Tongue (tissue), 2 donors: ENCODE results near the gene CNTN5. TPM values are rescaled to one million over a fixed set of nuclear protein-coding genes. Genes with fewer than 3 reads are reported as not detected.
A peak's percentile ranks its signal among the peaks of the same experiment; 100 is the strongest.

Experiments used
- DNase-seq: peaks from one replicate; pipeline ENCODE4 v3.0.0-alpha.2; 2015
- total RNA-seq: library from RNA; depleted of rRNA; stranded (reverse); fragments of >200 nt; gene quantifications from one replicate; pipeline ENCODE4 v1.2.3, GENCODE V29; 2014

CNTN5 gene
- total RNA-seq, 1 donor from 2014 or later: 9.1 TPM

DNA sequence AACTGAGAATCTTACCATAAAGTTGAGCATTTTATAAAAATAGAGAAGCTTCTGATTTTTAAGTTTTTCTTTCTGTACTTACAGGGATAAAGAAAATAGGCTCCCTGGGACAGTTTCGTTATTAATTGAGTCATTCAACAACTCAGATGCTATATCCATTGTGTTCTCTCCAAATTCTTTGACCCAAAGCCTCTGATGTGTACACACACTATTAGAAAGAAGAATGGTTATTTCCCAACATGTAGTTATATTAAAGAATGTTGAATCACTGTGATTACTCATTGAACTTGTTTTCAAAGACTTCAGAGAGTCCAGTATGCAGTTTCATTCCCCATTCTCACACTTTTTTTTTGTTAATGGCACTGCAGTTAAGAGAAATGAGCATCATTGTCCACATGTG is 932.1 kb downstream of the CNTN5 start:
- DNase-seq: no peak

DNA sequence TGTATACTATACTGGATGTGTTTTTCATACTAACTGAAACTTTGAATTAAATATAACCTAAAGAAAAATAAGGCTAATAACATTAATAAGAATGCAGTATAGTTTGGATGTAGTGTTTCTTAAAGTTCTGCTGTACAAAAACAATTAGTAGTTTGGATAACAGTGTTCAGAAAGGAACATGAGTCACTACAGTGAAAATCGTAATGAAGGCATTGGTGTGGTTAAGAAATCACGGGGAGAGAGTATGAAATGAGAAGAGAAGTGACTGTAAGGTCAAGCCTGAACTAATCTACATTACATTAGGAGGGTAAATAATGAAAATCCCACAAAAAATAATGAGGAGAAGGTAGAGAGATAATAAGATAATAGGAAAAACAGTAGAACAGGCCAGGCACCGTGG is 939.8 kb downstream of the CNTN5 start:
- no peak for DNase-seq

DNA sequence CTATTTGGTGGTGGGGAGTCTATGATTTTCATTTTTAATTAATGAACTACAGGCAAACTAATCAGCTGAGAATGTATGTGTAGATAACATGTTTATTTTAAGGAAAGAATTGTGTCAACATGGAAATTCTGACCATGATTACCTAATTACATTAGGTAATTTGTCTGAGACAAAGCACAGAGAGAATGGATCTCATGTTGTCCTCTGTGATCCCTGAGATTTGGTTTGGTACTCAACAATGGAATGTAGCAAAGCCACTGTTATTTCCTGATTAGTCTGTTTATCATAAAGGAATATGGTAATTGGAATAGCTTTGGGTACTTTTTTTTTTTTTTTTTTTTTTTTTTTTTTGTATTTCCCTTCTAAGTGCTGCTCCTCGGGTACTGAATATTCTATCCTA is 947.6 kb downstream of the CNTN5 start:
- no peak for DNase-seq

DNA sequence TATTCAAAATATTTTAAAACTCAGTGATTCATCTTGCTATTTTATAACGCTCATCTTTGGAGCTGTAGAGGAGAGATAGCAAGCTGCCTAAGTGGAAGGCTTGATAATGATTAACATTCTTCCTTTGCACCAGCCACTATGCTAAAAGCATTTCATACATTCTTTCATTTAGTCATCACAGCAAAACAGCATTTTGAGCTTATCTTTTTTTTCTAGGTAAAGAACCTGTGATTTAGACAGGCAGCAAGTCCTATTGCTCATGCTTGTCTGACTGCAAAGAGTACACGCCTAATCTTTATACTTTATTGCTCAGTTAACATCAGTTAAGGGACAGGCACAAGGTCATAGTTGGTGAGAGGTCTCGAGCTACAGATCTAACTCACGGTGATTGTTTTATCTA is 953.2 kb downstream of the CNTN5 start:
- DNase-seq: no peak

DNA sequence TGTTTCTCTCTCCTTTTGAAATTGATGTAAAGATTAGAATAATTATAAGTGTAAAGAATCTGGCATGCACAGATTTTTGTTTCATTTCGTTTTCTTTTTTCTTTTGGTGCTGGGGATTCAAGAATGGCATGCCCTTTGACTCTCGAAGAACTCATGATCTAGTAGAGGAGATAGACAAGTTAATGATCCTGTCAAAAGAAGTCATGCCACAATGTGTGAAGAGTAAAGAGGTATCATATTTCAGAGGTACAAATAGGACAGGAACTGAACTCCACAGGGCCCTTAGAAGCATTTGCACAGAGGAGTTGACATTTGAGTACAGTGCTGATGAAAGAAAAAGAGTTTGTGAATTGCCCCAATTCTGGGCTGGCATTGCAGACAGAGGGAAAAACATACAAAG is 958.3 kb downstream of the CNTN5 start:
- DNase-seq: no peak

DNA sequence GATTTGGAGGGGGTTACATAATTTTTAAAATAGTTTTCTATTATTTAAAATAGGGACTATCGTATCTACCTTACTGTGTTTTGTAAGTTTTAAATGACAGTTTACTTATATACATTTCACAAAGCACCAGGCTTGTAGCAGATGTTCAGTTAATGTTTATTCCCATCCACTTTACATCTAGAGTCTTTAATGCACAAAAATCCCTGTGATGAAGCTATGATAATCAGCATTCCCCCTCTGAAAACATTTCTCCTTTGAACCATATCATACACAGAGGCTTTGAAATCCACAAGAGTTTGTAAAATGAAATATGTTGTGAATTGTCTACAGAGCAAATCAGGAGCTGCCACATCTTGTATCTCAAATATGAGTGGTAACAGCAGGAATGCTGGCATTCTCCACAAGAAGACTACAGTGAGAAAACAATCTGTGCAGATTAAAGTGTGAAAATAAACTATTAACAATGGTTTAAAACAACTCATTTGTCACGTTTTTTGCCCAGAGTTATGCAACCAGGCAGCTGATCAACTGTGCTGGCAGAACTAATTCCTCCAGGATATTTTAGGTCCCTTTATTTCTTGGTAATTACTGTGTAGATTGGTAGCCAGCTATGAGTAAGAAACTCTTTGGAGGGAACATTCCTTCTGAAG is 967.2 kb downstream of the CNTN5 start:
- peak; percentile 75 for DNase-seq

DNA sequence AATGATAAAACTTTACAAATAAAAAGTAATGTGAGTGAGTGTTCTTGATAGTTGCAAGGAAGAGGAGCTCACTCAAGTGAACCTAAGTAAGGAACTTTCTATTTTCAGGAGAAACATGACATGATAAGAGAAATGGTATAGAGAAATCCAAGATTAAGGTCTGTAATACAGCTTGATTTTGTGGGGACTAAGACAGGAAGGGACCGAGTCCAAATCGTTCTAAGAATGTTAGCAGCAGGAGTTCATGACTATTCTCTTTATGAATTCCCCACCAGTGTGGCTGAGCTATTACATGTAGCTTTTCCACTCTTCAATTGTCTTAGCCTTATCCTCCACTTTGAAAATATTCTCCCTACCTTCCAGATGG is 967.7 kb downstream of the CNTN5 start:
- DNase-seq: peak; percentile 69

DNA sequence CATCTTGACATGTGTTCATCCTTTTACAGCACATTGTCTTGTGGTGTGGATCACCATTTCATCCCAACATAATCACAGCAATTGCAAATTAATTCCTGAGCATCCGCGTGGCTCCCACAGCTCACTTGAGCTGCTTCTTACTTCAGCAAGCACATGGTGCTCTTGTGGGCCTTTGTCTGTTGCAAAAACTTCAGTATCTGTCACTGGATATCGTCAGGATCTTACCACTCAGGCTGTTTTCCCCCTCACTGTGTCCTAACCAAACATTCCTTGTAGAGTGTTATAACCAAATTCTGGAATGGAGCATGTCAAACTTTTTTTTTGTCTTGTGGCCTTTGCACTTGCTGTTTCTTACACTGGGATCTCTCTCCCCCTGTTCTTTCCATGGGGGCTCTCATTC is 983.2 kb downstream of the CNTN5 start:
- no peak for DNase-seq

DNA sequence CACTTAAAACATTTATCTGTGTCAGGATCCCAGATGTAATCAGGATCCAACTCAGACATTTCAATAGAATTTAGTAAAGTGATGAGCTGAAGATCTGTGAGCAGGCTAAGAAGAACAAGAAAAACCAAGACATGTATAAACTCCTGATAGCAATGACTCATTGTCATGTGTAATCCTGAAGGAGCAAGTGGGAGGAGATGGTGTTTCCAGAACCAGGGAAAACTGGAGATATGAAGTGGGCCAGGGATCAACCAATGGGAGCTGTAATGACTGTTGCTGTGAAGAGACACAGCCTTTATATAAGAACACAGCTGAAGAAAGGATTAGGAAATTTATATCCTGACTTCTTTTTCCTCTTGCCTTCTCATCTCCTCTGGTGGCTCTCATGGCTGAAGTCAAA is 983.8 kb downstream of the CNTN5 start:
- DNase-seq: no peak

DNA sequence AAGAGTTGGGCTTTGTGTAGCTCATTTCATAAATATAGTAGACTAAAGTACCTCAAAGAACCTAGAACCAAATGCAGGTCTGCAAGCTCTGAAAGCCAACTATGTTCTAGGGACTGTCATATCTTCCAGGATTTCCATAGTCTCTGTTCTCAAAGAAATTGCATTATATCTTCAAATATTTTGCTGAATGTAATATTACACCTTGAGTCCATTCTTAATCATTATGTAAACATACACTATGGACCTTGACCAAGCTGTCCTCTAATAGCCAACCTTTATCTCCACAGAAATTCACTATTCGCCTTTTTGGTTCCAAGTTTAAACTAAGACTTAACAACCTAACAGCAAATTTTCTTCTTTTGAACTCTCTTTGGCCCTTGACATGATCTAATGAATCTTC is 987.7 kb downstream of the CNTN5 start:
- DNase-seq: no peak

DNA sequence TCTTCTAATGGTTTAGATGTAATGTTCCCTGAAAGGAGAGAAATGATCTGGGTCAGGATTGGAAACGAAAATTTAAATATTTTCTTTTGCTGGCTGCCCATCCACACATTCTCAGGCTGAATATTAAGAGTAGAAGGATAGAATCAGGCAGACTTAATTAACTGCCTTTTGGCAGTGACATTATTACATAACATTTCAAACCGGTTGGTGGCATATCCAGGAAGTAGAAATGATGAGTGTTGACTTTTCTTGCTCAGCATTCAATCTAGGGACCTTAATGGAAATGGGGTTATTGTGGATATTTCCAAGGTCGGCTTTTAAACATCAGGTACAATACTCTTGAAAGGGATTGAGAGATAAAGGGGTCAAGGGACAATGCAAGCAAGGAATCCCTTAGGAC is 989.0 kb downstream of the CNTN5 start:
- no peak for DNase-seq

DNA sequence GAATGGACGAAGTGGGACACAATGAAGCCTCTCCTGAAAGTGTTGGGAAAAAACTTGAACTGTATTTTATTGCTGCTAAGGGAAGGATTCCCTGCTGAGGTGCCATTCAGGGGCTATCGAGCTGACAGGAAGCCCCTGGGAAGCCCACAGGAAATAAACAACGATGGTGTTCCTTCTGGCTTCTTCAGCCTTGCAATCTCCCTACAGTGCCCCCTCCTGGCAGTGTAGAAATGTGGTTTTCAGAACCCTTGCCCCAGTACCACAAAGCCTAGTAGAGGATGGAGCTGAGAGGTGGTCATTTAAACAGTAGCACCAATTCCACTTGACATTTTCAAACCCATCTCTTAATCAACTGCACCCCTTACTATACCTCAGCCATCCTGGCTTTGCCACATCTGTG is 989.6 kb downstream of the CNTN5 start:
- DNase-seq: no peak

DNA sequence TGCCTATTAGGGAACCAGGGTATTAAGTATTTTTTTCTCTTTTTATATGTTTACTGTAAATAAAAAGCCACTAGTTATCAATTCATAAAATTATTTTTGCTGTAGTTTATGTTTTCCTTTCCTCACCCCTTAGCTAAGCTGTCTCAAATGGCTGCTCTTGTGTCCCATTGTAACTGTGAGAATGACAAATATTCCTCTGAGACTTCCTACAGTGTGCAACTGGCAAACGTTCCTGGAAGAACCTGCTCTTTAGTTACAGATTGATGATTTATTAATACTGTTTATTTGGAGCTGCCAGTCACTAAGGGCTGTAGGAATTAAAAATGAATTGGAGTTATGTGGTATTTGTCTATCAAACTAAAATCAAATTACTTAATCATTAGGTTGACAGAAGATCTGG is 990.9 kb downstream of the CNTN5 start:
- no peak for DNase-seq

DNA sequence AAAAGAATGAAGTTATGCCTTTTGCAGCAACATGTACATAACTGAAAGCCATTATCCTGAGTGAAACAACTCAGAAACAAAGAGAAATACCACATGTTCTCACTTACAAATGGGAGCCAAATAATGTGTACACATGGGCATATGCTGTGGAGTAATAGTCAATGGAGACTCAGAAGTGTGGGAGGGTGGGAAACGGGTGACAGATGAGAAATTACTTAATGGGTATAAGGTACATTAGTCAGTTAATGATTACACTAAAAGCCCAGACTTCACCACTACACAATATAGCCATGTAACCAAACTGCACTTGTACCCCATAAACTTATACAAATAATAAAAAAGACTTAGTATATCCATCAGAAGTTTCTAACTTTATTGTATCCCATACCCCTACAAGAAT is 992.3 kb downstream of the CNTN5 start:
- DNase-seq: no peak

DNA sequence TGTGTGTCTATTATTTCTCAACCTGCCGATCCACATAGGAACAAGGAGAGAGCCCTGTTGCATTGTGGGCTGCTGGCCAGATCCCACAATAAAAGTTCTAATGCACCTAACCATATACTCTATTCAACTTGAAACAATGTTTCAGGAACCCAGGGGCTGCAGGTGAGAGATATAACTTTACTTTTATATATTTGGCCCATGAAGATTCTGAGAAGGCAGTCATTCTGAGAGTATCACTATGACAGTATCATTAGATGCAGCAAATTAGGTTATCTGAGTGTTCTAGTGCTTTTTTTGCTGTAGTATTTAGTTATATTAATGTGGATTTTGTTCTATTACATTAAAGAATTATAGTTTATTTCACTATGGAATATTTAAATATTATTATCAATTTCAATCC is 1011.2 kb downstream of the CNTN5 start:
- no peak for DNase-seq

DNA sequence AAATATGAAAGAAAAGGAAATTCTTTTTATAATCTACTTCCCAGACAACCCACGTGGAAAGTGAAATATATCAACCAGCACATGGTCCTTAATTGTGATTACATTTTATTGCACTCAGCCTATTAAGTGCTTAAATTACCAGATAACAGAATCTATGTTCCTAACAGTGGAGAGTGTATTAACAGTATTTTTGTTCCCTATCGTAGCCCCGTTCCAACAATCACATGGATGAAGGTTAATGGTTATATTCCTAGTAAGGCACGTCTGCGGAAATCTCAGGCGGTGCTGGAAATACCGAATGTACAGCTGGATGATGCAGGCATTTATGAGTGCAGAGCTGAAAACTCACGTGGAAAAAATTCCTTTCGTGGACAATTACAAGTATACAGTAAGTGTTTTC is 1040.3 kb downstream of the CNTN5 start:
- DNase-seq: no peak

DNA sequence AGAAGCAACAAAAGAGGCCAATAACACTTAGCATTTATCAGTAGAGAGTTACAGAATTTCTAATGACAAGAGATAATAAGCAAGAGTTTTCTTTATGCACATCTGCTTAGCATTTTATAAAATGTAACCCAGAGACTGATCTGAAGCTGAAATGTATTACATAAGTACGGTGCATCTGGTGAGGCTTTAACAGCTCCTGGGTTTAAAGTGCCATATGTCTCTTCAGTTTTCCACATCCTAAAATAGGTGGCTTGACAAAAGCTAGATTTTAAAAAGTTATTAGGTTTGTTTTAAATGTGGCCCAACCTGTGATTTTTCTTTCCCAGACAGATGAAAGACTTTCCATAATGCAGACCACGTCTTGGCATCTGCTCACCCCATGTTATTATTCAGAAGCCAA is 1045.7 kb downstream of the CNTN5 start:
- peak; percentile 13 for DNase-seq

DNA sequence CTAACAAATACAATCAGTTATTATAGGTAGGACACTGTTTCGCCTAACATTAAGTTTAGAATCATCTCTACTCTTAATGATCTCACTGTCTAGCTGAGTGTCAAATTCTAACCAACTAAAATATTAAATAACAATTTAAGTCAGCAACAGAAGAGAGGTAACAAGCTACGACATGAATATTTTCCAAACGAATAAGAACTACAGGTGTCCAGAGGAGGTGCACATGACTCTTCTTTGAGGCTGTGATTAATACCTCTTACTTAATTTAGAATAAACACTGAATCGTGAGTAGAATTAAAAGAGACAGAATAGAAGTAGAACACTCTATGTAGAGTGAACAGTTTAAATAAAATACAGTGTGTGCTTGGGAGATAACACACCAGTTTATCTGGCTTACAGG is 1047.4 kb downstream of the CNTN5 start:
- DNase-seq: no peak

DNA sequence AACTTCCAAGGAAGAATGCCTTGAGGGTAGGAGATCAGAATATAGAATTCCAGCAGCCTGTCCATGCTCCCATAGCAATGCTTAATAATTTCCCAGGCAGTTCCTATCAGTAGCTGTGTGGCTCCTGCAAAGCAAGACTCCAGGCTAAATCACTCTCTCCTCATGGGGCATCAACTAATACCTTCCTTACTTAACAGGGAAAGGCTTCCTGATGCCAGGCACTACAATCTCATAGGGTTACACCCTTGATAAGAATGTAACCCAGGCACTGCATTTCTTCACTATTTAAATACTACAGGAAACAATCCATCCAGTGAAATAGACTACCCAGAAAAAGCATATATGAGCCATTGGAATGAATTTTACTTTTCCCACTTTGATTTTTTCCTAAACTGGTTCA is 1051.4 kb downstream of the CNTN5 start:
- DNase-seq: no peak

DNA sequence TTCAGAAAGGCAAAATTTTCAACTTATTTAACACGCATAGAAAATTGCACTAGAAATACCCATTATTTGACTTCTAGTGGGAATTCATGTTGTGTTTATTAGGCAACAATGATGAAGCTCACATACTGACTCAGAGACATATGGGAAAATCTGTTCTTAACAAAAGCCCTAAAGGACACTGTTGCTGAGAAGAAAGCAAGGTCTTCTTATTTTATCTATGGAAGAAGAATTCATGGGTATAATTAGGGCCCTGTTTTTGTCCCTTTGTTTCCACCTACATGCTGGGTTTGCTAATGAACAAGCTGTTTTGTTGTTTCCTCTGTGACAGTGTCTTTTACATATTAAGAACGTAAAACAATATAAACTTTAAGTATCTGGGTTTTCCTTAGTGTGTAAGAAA is 1059.6 kb downstream of the CNTN5 start:
- DNase-seq: no peak

DNA sequence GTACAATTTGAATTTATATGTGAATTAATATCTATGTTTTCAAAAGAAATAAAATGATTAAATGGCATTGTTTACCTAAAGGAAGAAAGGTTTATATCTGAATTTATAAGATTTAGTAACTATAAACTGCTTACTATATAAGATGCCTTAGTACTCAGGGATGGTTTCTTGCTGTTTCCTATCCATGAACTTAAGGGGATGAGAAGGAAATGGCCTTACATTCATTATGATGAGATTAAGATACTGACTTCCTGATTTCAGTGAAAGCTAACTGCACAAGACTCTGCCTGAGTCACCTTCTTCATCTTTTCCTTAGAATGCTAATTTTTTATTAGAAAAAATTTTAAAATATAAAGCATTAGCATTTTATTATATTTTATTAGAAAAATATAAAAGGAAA is 1060.1 kb downstream of the CNTN5 start:
- DNase-seq: no peak

DNA sequence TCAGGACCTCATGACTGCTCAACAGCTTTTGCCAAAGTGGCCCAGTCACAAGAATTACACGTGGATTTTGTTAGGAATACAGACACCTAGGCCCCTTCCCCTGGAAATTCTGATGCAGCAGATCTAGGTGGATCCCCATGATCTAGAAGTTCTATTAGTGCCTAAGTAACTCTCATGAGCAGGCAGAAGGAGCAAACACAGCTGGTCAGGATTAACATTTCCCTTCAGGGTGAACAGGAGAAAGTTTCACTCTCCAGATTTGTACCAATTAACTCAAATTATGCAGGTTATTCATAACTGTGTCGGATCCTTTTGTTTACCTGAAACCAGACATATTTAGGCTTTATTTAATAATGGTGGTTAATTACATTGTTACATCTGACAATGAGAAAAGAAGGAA is 1072.9 kb downstream of the CNTN5 start:
- DNase-seq: no peak

DNA sequence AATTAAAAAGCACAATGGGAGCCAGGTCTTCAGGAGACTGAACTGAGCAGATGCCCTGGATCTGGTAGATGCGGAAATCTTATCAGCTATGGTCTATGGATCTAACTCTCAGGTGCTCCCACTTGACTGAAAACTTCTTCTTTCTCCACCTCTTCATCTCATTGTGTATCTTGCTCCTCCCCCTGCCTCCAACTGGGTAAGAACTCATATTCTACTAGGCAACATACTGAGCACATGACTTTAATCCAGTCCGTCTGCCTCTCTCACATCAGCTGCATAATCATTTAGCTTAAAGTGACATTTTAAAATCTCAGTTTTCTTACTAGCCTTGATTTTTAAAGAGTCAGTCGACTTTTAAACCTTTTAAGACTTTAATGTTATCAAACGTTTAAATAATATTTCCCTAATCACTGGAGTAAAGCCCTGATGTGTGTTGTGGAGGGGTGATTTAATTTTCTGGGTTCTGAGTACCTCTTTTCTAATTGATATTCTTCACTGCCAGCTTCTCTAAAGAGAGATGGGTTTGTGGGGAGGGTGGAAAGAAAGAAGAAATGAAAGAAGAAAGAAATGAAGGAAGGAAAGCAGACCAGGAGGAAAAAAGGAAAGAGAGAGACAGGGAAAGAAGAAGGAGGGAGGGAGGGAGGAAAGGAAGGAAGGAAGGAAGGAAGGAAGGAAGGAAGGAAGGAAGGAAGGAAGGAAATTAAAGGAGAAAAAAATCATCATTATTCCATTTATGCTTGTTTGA is 1073.5 kb downstream of the CNTN5 start:
- DNase-seq: no peak

DNA sequence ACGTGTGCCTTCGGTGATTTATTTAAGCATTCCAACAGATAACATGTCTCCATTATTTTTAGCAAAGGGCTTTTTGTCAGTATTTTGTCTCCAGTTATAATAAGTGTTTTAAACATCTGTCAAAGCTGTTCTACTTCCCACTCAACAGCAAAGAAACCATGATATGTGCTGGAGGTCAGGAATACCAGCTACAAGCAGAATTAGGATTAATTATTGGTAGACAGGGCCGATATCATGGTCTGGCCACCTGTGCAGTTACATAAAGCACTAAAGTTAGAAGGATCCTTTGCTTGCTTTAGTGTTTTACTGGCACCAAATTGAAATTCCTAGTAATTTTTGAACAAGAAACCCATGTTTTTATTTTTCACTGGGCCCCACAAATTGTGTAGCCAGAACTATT is 1075.1 kb downstream of the CNTN5 start:
- DNase-seq: no peak

DNA sequence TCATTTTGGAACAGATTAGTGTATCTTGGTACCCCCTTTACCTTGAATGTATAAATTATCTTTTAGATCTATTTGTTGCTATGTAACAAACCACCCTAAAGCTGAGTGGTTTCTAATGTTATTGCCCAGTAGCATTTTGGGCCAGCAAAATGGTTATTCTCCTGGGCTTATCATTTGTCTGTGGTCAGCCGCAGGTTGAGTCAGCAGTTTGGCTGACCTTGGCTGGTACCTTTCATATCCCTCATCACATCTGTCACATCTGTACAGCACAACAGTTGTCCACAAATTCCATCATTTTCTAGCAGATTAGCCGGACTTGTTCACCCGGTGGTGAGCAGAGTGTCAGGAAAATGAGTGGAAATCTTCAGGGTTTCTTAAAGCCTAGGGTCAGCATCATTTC is 1077.8 kb downstream of the CNTN5 start:
- no peak for DNase-seq
